Sigmoid colon (tissue), 4 donors: ENCODE results near the gene GALNT8.

Source experiments
- CTCF ChIP-seq, 4 experiments: fragments of 450-650 bp in 3 of 4; fragments of 200-600 bp in 1 of 4; IDR thresholded peaks; one replicate each; pipeline ENCODE4 v1.5.1; 2016 to 2019; ENCODE audit warnings: antibody characterized with exemption in 4 of 4, mild to moderate bottlenecking in 3 of 4, moderate library complexity in 2 of 4
- EP300 ChIP-seq, 4 donors: sonication (generic); formaldehyde crosslinking; IDR thresholded peaks; one replicate each; pipeline ENCODE4 v1.6.1; 2017; ENCODE audit warnings: antibody characterized with exemption in 4 of 4
- POLR2A ChIP-seq, 2 donors: fragments of 450-650 bp; IDR thresholded peaks; one replicate each; pipeline ENCODE4 v1.6.1; 2016; ENCODE audit warnings: antibody characterized with exemption in 2 of 2, mild to moderate bottlenecking in 2 of 2, moderate library complexity in 2 of 2
- POLR2AphosphoS5 ChIP-seq, 4 donors: sonication (generic); formaldehyde crosslinking; IDR thresholded peaks; one replicate each; pipeline ENCODE4 v1.6.1; 2017; ENCODE audit warnings: antibody characterized with exemption in 4 of 4

- TF ChIP-seq CTCF (IDR thresholded peaks at IDR 0.05), result no peak
- peak in 1 of 4 donors; percentile 25 for TF ChIP-seq POLR2AphosphoS5 (IDR thresholded peaks at IDR 0.05)
- no peak for TF ChIP-seq POLR2A (IDR thresholded peaks at IDR 0.05)
- TF ChIP-seq EP300 (IDR thresholded peaks at IDR 0.05), result no peak
These were observed 99.5 kb downstream of the GALNT8 start for GRCh38 chr12:4819654-4820053.
